GM18868 (cell line): Measurements from ENCODE around the gene NDUFS8.
A peak's percentile ranks its signal among the peaks of the same experiment; 100 is the strongest.

Experiments
- ATAC-seq: cut with Tn5 transposase; IDR thresholded peaks from one replicate; pipeline ENCODE4 v1.9.1; 2021; ENCODE audit warnings: mild to moderate bottlenecking, moderate library complexity; ENCODE audit not compliant: unreplicated experiment

NDUFS8 gene

GRCh38 chr11:68002938-68003845 lies 27.3 kb upstream of the NDUFS8 start:
- ATAC-seq, result peak; percentile 35

- peak; percentile 58 for ATAC-seq
Observed at GRCh38 chr11:68003846-68004550, 26.5 kb upstream of the NDUFS8 start, which contains the start of gene UNC93B1. TSS of gene UNC93B1 (minus strand) at chr11:68004097. CDS start at chr11:68004043, 54 bp downstream.

- ATAC-seq, result no peak
Observed at GRCh38 chr11:68004551-68005335, 25.7 kb upstream of the NDUFS8 start.

GRCh38 chr11:68006606-68007166 lies 23.8 kb upstream of the NDUFS8 start:
- no peak for ATAC-seq

GRCh38 chr11:68007498-68008380 lies 22.7 kb upstream of the NDUFS8 start:
- no peak for ATAC-seq

- ATAC-seq, result no peak
Observed at GRCh38 chr11:68008381-68009337, 21.8 kb upstream of the NDUFS8 start.

GRCh38 chr11:68009391-68010089 lies 20.9 kb upstream of the NDUFS8 start:
- ATAC-seq, result no peak

- ATAC-seq, result no peak
Observed at GRCh38 chr11:68010090-68011041, 20.1 kb upstream of the NDUFS8 start, which contains the start of gene ALDH3B1. TSS of gene ALDH3B1 (plus strand) at chr11:68010327. CDS start at chr11:68015298, 4,971 bp downstream.

GRCh38 chr11:68011051-68011943 lies 19.2 kb upstream of the NDUFS8 start:
- ATAC-seq, result no peak

- no peak for ATAC-seq
Observed at GRCh38 chr11:68012044-68012842, 18.2 kb upstream of the NDUFS8 start.

- no peak for ATAC-seq
Observed at GRCh38 chr11:68012843-68013610, 17.5 kb upstream of the NDUFS8 start.

GRCh38 chr11:68013611-68014156 lies 16.8 kb upstream of the NDUFS8 start:
- ATAC-seq, result no peak

- no peak for ATAC-seq
Observed at GRCh38 chr11:68014157-68014946, 16.1 kb upstream of the NDUFS8 start.
